H4 (cell line): ENCODE results near the gene PTDSS2. TPM values are rescaled to one million over a fixed set of nuclear protein-coding genes. Genes with fewer than 3 reads are reported as not detected.
"Not testable (repeated sequence)": the region's sequence is repeated elsewhere in the genome, so short reads cannot be mapped to it uniquely, and the experiment has no call there.

Experiments
- DNase-seq: peaks from one replicate; pipeline ENCODE4 v3.0.0-alpha.2; 2015; ENCODE audit warnings: low spot score
- total RNA-seq: library from RNA; depleted of rRNA; stranded (reverse); fragments of >200 nt; shearing (Covaris generic); gene quantifications from 2 replicates; pipeline ENCODE4 v1.2.3, GENCODE V29; 2014

PTDSS2 gene
- total RNA-seq, 1 experiment from 2014 or later, result 15.0 TPM

DNA sequence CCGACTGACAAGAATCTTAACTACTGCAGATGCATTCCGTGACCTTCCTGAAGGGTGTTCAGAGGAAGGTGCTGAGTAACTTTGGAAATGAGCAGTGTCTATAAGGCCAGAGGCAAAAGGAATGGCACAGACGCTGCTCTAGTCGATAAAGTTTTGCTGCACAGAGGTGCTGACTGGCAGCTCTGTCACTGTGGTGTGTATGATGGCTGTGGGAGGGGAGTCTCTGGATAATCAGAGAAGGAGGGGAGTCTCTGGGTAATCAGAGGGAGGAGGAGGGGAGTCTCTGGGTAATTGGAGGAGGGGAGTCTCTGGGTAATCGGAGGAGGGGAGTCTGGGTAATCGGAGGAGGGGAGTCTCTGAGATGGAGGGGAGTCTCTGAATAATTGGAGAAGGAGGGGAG, 18.4 kb downstream of the PTDSS2 start:
- no peak for DNase-seq

GRCh38 chr11:469026-469683, 19.1 kb downstream of the PTDSS2 start:
- not testable (repeated sequence) for DNase-seq

DNA sequence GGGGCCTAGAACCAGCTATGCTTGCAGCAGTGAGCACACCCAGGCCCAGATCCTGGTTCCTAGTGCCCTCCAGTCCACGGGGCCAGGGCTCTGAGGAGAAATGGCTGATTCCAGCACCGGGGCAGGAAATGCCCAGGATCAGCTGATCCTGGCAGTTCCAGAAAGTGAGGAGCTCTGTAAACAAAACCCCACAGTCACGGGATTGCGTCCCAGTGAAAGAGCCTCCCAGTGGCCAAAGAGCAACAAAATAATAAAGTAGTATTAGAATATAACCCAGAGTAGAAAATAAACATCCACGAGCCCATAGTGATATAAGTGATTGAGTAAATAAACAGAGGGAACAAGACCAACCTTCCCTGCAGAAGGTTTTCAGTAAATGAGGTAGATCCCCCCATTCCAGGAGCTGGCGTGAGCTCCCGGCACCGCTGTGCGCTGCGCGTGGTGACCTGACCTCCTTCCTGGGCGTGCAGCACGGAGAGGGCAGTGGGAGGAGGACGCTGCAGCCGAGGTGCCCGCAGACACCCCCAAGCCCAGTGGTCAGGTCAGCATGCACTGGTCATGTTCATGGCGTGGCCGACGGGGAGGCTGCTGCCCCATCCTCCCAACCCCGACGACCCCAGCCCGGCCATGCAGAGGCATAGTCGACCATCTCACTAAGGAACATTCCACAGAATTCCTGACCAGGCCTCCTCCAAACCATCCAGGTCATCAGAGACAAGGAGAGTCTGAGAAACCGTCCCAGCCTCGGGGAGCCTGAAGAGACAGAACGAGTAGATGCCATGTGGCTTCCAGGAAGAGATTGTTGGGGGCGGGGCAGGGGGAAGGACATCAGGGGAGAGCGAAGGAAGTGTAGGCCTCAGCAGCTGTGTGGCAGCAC, 19.8 kb downstream of the PTDSS2 start:
- DNase-seq, result peak; percentile 87

GRCh38 chr11:471468-472145, 21.5 kb downstream of the PTDSS2 start:
- DNase-seq, result no peak

GRCh38 chr11:472272-472671, 22.2 kb downstream of the PTDSS2 start:
- DNase-seq, result no peak

DNA sequence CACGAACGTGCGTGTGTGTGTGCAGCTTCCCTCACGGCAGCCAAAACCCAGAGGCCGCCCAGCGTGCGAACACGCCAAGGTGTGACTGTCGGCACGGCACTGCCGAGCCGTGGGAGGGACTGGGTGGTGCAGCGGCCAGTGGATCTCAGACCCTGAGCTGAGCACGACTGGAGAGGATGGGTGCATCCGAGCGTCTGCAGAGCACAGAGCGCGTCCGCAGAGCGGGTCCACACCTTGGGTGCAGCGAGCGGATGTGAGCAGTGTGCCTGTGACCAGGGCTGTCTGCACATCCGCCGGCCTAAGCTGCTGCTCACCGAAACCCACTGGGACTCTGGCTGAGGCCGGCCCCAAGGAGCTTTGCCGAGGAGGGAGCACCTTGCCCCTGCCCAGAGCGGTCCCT, 22.7 kb downstream of the PTDSS2 start:
- no peak for DNase-seq

- DNase-seq, result no peak
Observed at GRCh38 chr11:473415-473814, 23.3 kb downstream of the PTDSS2 start.

DNA sequence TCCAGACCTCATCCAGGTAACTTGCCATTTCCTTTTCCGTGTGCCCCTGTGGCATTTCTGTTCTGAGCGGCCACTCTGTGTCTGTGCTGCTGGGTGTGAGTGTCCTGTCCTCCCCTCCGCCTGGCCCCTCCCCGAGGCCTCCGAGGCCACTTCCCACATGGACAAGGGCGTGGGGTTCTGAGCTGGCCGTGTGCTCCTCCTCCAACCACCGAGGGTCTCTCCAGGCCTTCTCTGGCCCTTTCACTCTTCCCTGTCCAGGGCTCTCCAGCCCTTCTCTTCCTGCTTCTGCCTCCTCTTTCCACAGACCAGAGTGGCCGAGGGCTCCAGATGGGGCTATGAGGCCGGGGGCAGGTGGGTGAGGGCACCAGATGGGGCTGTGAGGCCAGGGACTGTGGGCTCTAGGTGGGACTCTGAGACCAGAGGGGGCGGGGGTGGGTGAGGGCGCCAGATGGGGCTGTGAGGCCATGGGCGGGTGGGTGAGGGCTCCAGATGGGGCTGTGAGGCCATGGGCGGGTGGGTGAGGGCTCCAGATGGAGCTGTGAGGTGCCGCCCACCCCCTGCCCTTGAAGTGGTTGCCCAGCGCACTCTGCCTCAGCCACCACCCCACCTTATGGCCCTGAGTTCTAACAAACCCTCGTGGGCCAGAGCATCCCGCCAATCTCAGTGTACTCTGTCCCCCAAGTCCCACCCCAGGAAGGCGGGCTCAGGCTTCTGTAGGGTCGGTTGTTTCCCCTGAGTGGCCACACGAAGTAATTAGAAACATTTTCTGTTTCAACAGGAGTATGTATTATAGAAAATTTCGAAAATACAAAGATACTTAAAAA, 24.1 kb downstream of the PTDSS2 start:
- DNase-seq, result no peak

GRCh38 chr11:474914-475506, 24.9 kb downstream of the PTDSS2 start:
- DNase-seq, result no peak

DNA sequence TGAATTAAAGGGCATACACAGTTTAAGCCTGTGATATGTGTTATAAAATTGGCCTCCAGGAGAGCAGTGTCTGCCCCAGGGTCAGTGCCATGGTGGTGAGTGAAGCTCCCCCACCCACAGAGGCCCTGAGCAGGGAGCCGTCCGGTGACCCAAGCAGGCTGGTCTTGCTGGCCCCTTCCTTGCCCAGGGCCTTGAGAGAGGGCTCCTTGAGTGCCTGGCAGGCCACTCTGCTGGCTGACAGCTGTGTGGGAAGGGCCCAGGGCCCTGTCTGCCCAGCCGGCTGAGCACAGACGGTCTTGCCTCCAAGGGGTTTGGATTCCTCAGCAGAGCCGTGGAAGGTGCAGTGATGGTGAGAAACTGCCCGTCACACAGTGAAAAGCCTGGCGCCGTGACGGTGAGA, 25.9 kb downstream of the PTDSS2 start:
- DNase-seq, result no peak

GRCh38 chr11:476416-476815, 26.3 kb downstream of the PTDSS2 start:
- DNase-seq, result no peak

- DNase-seq, result no peak
Observed at GRCh38 chr11:477052-477715, 27.1 kb downstream of the PTDSS2 start.

- no peak for DNase-seq
Observed at GRCh38 chr11:479311-479710, 29.2 kb downstream of the PTDSS2 start.

GRCh38 chr11:484616-485015, 34.5 kb downstream of the PTDSS2 start:
- no peak for DNase-seq

GRCh38 chr11:486189-486588, 36.1 kb downstream of the PTDSS2 start:
- DNase-seq, result no peak

DNA sequence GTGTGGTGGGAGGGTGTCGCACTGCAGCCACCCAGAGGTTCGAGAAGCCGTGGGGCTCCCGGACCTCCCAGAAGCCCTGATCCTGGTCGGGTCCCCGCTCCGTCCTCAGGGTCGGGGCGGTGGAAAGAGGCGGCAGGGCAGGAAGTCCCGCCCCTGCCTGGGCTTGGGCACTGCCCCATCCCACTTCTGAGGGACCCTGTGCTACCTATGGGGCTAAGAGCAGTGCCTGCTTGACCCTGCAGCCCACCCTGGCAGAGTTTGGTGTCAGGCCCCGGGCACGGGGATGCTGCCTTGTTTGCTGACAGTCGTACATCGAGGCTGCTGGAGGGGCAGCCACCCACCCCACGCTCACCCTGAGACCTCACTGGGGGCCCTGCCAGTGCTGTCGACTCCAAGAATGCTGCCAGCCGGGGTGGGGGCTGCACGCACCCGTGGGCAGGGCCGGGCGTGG, 37.5 kb downstream of the PTDSS2 start:
- no peak for DNase-seq

GRCh38 chr11:488062-488461, 38.0 kb downstream of the PTDSS2 start:
- no peak for DNase-seq

DNA sequence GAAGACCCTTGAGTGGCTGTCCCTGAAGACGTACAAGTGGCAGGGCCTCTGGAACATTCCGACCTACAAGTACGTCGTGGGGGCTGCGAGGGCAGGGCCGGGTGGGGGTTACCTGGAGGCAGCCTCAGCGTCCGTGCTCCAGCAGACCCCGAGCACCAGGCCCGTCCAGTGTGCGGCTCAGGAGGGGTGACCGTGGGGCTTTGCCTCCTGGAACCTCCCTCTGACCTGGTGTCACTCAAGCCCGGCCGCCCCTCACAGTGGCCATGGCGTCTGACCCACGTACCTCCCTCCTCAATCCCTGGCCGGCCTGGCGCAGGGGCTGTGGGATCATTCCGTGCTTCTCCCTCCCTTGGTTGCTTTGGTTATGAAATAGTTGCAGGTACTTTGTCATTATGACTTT, 38.5 kb downstream of the PTDSS2 start:
- DNase-seq, result no peak

DNA sequence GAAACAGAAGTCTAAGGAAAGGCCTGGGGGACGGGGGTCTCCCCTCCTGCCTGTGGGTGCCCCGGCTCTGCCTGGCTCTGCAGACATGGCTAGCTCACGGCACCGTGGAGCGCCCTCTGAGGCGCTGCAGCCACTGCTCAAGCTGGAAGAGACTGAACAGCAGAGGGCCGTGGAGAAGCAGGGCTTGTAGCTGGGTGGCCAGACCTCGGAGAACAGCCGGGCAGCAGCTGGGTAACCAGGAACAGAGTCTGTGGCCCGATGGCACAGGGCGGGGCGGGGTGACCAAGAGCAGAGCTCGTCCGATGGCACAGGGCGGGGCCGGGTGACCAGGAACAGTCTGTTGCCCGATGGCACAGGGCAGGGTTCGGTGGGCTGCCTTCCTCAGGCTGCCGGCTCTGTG, 38.9 kb downstream of the PTDSS2 start:
- no peak for DNase-seq

- no peak for DNase-seq
Observed at GRCh38 chr11:489610-490185, 39.6 kb downstream of the PTDSS2 start.
